B cell (primary cell): Measurements from ENCODE around the gene CARS2.

Experiments used
- CTCF ChIP-seq: fragments of 200-600 bp; IDR thresholded peaks from one replicate; pipeline ENCODE4 v1.8.0; 2022; ENCODE audit warnings: antibody characterized with exemption, mild to moderate bottlenecking
- EZH2 ChIP-seq: IDR thresholded peaks from 2 replicates; pipeline ENCODE4 v1.6.1; 2012; ENCODE audit warnings: borderline replicate concordance, low read depth, mild to moderate bottlenecking, moderate library complexity, low read length; ENCODE audit not compliant: insufficient read depth, poor library complexity, severe bottlenecking

DNA sequence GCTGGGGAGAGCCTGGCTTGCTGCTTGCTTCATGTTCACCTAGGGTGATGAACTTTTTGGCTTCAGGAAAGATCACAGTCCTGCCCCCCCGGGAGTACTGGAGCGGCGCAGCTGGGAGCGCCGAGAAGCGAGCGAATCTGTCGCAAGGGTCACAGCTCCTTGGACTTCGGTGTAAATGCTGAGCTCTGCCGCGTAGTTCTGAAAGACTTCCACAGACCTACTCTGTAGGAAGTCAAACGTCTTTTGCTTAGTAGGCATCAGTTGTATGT is 10.3 kb upstream of the CARS2 start:
- TF ChIP-seq CTCF (no peak), EZH2 (no peak)
